Endothelial cell of umbilical vein (primary cell): Measurements from ENCODE around the gene SUPT3H. TPM values are rescaled to one million over a fixed set of nuclear protein-coding genes. Genes with fewer than 3 reads are reported as not detected.

Source experiments
- BruUV-seq: library from RNA; stranded (reverse); fragments of 400-500 nt; replicated peaks from 2 replicates; lab custom pipeline; 2021; lab: Mats Ljungman, UMichigan
- CTCF ChIA-PET: fragments of 300-600, 350-600 bp; sonication (Branson Sonifier 250); formaldehyde crosslinking; loops from one replicate; lab custom pipeline; 2021; ENCODE audit warnings: antibody characterized with exemption, inconsistent platforms; lab: Charles Lee
- POLR2A ChIA-PET: fragments of 300-600, 350-600 bp; sonication (Branson Sonifier 250); formaldehyde crosslinking; loops from one replicate; lab custom pipeline; 2021; ENCODE audit warnings: antibody characterized with exemption, inconsistent platforms; lab: Charles Lee
- DNase-seq: peaks from one replicate; pipeline ENCODE4 v3.0.0-alpha.2; 2011; ENCODE audit warnings: low read depth, low spot score
- FAIRE-seq: peaks from 2 replicates; lab custom pipeline; 2011; peaks lifted over from hg19 to GRCh38; lab: Jason Lieb, UNC
- H2AFZ ChIP-seq: 2 replicates; pipeline ENCODE4 v1.6.0; 2012; ENCODE audit warnings: low read depth, low read length, control low read depth, inconsistent platforms
- H3K27ac ChIP-seq: 2 replicates; pipeline ENCODE4 v1.5.1; 2011; ENCODE audit warnings: low read depth, mild to moderate bottlenecking, control low read depth, low read length, moderate library complexity; ENCODE audit not compliant: insufficient read depth
- H3K27me3 ChIP-seq, 2 experiments: 2 replicates each; pipeline versions ENCODE4 v1.6.0 to v1.6.1; 2011; ENCODE audit warnings: low read length in 2 of 2, mixed read lengths in 1 of 2; ENCODE audit not compliant: control insufficient read depth in 2 of 2, insufficient read depth in 2 of 2
- H3K36me3 ChIP-seq, 2 experiments: 2 replicates in 1 of 2; 3 replicates in 1 of 2; pipeline ENCODE4 v1.5.1; 2011; ENCODE audit warnings: low read length in 2 of 2, mild to moderate bottlenecking in 1 of 2, moderate library complexity in 1 of 2; ENCODE audit not compliant: control insufficient read depth in 2 of 2, insufficient read depth in 2 of 2; ENCODE audit errors: extremely low read depth in 1 of 2
- H3K4me1 ChIP-seq: 3 replicates; pipeline ENCODE4 v1.5.1; 2011; ENCODE audit warnings: mild to moderate bottlenecking, low read length; ENCODE audit not compliant: control insufficient read depth, insufficient read depth; ENCODE audit errors: extremely low read depth
- H3K4me2 ChIP-seq: 2 replicates; pipeline ENCODE4 v1.6.1; 2011; ENCODE audit warnings: low read length, control low read depth, mixed read lengths; ENCODE audit not compliant: insufficient read depth
- H3K4me3 ChIP-seq, 3 experiments: fragments of 200-600 bp in 1 of 3; sonication (generic), shearing (Covaris generic) in 1 of 3; replicated peaks in 1 of 3; 2 replicates each; pipeline ENCODE4 v1.5.1; 2011 to 2016; ENCODE audit warnings: control low read depth in 3 of 3, low read length in 3 of 3, mild to moderate bottlenecking in 2 of 3, inconsistent platforms in 1 of 3, low read depth in 1 of 3, moderate library complexity in 1 of 3; ENCODE audit not compliant: insufficient read depth in 1 of 3
- H3K79me2 ChIP-seq: 2 replicates; pipeline ENCODE4 v1.6.0; 2012; ENCODE audit warnings: low read length, inconsistent platforms; ENCODE audit not compliant: control insufficient read depth, insufficient read depth
- H3K9ac ChIP-seq: replicated peaks from 2 replicates; pipeline ENCODE3; 2011; ENCODE audit warnings: low read length, control low read depth; ENCODE audit not compliant: insufficient read depth; ENCODE audit errors: extremely low read depth
- H3K9me1 ChIP-seq: replicated peaks from 3 replicates; pipeline ENCODE4 v1.6.0; 2011; ENCODE audit warnings: mild to moderate bottlenecking, low read length; ENCODE audit not compliant: control insufficient read depth, insufficient read depth; ENCODE audit errors: extremely low read depth
- H3K9me3 ChIP-seq: replicated peaks from 2 replicates; pipeline ENCODE4 v1.5.1; 2012; ENCODE audit warnings: low read length, inconsistent platforms; ENCODE audit not compliant: control insufficient read depth, insufficient read depth
- H4K20me1 ChIP-seq: replicated peaks from 2 replicates; pipeline ENCODE3; 2011; ENCODE audit warnings: mild to moderate bottlenecking, low read length; ENCODE audit not compliant: control insufficient read depth, insufficient read depth; ENCODE audit errors: extremely low read depth
- EZH2 ChIP-seq: IDR thresholded peaks from 2 replicates; pipeline ENCODE4 v1.6.1; 2012; ENCODE audit warnings: borderline replicate concordance, low read depth, mild to moderate bottlenecking, moderate library complexity, low read length, inconsistent platforms; ENCODE audit not compliant: severe bottlenecking
- FOS ChIP-seq: IDR thresholded peaks from 2 replicates; pipeline ENCODE4 v1.6.1; 2011; ENCODE audit warnings: mild to moderate bottlenecking, low read length, moderate library complexity, borderline replicate concordance; ENCODE audit not compliant: insufficient read depth
- GATA2 ChIP-seq: IDR thresholded peaks from 2 replicates; pipeline ENCODE4 v1.7.0; 2011; ENCODE audit warnings: low read depth, mild to moderate bottlenecking, moderate library complexity, mixed read lengths, low read length; ENCODE audit not compliant: insufficient read length, insufficient read depth
- JUN ChIP-seq: IDR thresholded peaks from 2 replicates; pipeline ENCODE4 v1.6.1; 2011; ENCODE audit warnings: borderline replicate concordance, low read depth; ENCODE audit not compliant: insufficient read length, insufficient read depth
- MYC ChIP-seq: IDR thresholded peaks from one replicate; pipeline ENCODE4 v1.6.1; 2011; ENCODE audit warnings: mild to moderate bottlenecking, low read depth, low read length
- POLR2A ChIP-seq: IDR thresholded peaks from 2 replicates; pipeline ENCODE4 v1.6.1; 2012; ENCODE audit warnings: low read depth, mild to moderate bottlenecking, control low read depth, low read length
- POLR2AphosphoS5 ChIP-seq: IDR thresholded peaks from 2 replicates; pipeline ENCODE4 v1.6.1; 2012; ENCODE audit warnings: low read depth, mild to moderate bottlenecking, control low read depth, low read length, moderate library complexity; ENCODE audit not compliant: insufficient read depth
- dilution Hi-C: fragments of 300-500 bp; cut with MboI; formaldehyde crosslinking; loops from one replicate; pipeline ENCODE4 v1.15.0; 2019; ENCODE audit warnings: low sequenced_read_pairs; ENCODE audit not compliant: extremely low pct_ligation_motif_present
- intact Hi-C: fragments of 100-400 bp; cut with micrococcal nuclease; formaldehyde crosslinking; loops from one replicate; pipeline ENCODE4 v1.10.0; 2022
- polyA plus RNA-seq, 4 experiments: library from polyadenylated mRNA; depleted of rRNA in 3 of 4; stranded (reverse) in 3 of 4; unstranded in 1 of 4; fragments of >200 nt; gene quantifications; 2 replicates each; pipeline versions ENCODE4 v1.2.1 to v1.2.3, GENCODE V29; 2011 to 2012; ENCODE audit warnings: missing spikeins in 1 of 4
- total RNA-seq: library from RNA; stranded (reverse); gene quantifications from 2 replicates; pipeline ENCODE4 v1.2.3, GENCODE V29; 2021
- TF ChIP-seq, protein P1 (sequence below), 2 donors: IDR thresholded peaks; 1 replicate in 1 of 2; 2 replicates in 1 of 2; pipeline ENCODE4 v1.5.1; 2011; ENCODE audit warnings: low read length in 2 of 2, mild to moderate bottlenecking in 2 of 2, moderate library complexity in 2 of 2, control low read depth in 1 of 2, inconsistent platforms in 1 of 2, low read depth in 1 of 2; ENCODE audit not compliant: insufficient read depth in 1 of 2; ENCODE audit errors: extremely low read depth in 1 of 2
- TF ChIP-seq, protein P2 (sequence below): IDR thresholded peaks from 2 replicates; pipeline ENCODE4 v1.6.1; 2011; ENCODE audit not compliant: insufficient read depth, insufficient read length

Gene SUPT3H
- total and polyA plus RNA-seq, 2 donors (not counting 3 experiments of a cell fraction or from before 2014, with no cell fraction given) = 8.3 to 9.8 TPM

DNA sequence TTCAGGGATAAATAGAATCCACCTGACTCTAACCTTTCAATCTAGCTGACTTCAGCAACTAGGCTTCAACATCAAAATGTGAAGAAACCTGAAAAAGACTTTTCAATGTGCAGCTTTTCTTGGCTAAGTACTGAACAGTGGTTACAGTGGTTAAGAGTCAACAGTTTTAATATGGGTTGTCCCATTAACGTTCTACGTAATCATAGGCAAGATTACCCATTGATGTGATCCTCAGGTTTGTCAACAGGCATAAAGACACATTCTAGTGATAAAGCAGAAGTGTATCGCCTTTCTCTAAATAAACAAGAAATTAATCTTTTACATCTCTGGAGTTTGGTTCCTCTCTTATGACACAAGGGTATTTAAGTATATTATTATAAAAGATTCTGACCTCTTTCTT lies 203.7 kb downstream of the SUPT3H start:
- FAIRE-seq (no peak), DNase-seq (no peak)
- Histone ChIP-seq H3K9me3 (no peaks in the 10 kb centered on the region), H2AFZ (no peak overlapping the region), H3K36me3 (no peaks in the 10 kb centered on the region), H3K27me3 (no peaks in the 10 kb centered on the region), H3K4me3 (no peak overlapping the region), H3K79me2 (no peaks in the 10 kb centered on the region), H3K9me1 (no peaks in the 10 kb centered on the region), H3K9ac (no peak overlapping the region), H3K4me1 (no peaks in the 10 kb centered on the region), H3K27ac (no peak overlapping the region), H3K4me2 (no peak overlapping the region), H4K20me1 (no peaks in the 10 kb centered on the region)
- dilution Hi-C loops = no loop called here
- POLR2A ChIA-PET = no interaction called here
- BruUV-seq = no TSS peak
- intact Hi-C loops = no loop called here
- CTCF ChIA-PET = no interaction called here
- TF ChIP-seq POLR2AphosphoS5 (no peak), EZH2 (no peak), POLR2A (no peak), FOS (no peak), MYC (no peak), GATA2 (no peak), JUN (no peak)
- TF ChIP-seq, protein P1, sequence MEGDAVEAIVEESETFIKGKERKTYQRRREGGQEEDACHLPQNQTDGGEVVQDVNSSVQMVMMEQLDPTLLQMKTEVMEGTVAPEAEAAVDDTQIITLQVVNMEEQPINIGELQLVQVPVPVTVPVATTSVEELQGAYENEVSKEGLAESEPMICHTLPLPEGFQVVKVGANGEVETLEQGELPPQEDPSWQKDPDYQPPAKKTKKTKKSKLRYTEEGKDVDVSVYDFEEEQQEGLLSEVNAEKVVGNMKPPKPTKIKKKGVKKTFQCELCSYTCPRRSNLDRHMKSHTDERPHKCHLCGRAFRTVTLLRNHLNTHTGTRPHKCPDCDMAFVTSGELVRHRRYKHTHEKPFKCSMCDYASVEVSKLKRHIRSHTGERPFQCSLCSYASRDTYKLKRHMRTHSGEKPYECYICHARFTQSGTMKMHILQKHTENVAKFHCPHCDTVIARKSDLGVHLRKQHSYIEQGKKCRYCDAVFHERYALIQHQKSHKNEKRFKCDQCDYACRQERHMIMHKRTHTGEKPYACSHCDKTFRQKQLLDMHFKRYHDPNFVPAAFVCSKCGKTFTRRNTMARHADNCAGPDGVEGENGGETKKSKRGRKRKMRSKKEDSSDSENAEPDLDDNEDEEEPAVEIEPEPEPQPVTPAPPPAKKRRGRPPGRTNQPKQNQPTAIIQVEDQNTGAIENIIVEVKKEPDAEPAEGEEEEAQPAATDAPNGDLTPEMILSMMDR (IDR thresholded peaks at IDR 0.05; ENCODE audit: extremely low read depth in 1 of 2, insufficient read depth in 1 of 2, low read depth in 1 of 2, low read length in 2 of 2) = no peak
- TF ChIP-seq, protein P2, sequence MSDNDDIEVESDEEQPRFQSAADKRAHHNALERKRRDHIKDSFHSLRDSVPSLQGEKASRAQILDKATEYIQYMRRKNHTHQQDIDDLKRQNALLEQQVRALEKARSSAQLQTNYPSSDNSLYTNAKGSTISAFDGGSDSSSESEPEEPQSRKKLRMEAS = no peak
